Karpas-422 (cell line): Measurements from ENCODE around the gene ACTN1. TPM values are rescaled to one million over a fixed set of nuclear protein-coding genes. Genes with fewer than 3 reads are reported as not detected.
"Not testable (repeated sequence)": the region's sequence is repeated elsewhere in the genome, so short reads cannot be mapped to it uniquely, and the experiment has no call there.

Experiments used
- DNase-seq: peaks from one replicate; pipeline ENCODE4 v3.0.0-alpha.2; 2015
- H2AFZ ChIP-seq: fragments of 200-600 bp; sonication (generic); 2 replicates; pipeline ENCODE4 v1.6.1; 2014; ENCODE audit warnings: antibody characterized with exemption, low read length, mixed read lengths
- H3K27ac ChIP-seq: fragments of 200-600 bp; sonication (generic); 2 replicates; pipeline ENCODE4 v1.5.1; 2014; ENCODE audit warnings: mild to moderate bottlenecking, low read length, moderate library complexity
- H3K27me3 ChIP-seq: fragments of 200-600 bp; sonication (generic); 2 replicates; pipeline ENCODE4 v1.6.1; 2014; ENCODE audit warnings: low read length, mixed read lengths
- H3K36me3 ChIP-seq: fragments of 200-600 bp; sonication (generic); 2 replicates; pipeline ENCODE4 v1.6.1; 2014; ENCODE audit warnings: low read length, mixed read lengths; ENCODE audit not compliant: insufficient read depth
- H3K4me1 ChIP-seq: fragments of 200-600 bp; sonication (generic); 2 replicates; pipeline ENCODE4 v1.6.1; 2014; ENCODE audit warnings: mild to moderate bottlenecking, low read length, mixed read lengths
- H3K4me2 ChIP-seq: fragments of 200-600 bp; sonication (generic); 2 replicates; pipeline ENCODE4 v1.6.1; 2014; ENCODE audit warnings: low read length, low read depth, mild to moderate bottlenecking; ENCODE audit not compliant: poor library complexity, severe bottlenecking
- H3K4me3 ChIP-seq: fragments of 200-600 bp; sonication (generic); 2 replicates; pipeline ENCODE4 v1.5.1; 2014; ENCODE audit warnings: mild to moderate bottlenecking, antibody characterized with exemption, low read length, mixed read lengths
- H3K79me2 ChIP-seq: fragments of 200-600 bp; sonication (generic); 2 replicates; pipeline ENCODE4 v1.6.1; 2014; ENCODE audit warnings: mild to moderate bottlenecking, low read length, mixed read lengths
- H3K9ac ChIP-seq: fragments of 200-600 bp; sonication (generic); 2 replicates; pipeline ENCODE4 v1.6.0; 2014; ENCODE audit warnings: low read length
- H3K9me2 ChIP-seq: fragments of 200-600 bp; sonication (generic), shearing (Covaris generic); replicated peaks from 2 replicates; pipeline ENCODE4 v1.6.0; 2014; ENCODE audit warnings: mild to moderate bottlenecking, low read length, moderate library complexity; ENCODE audit not compliant: insufficient read depth
- H3K9me3 ChIP-seq: fragments of 300-700, 200-600 bp; sonication (generic); 2 replicates; pipeline ENCODE4 v1.6.1; 2014; ENCODE audit warnings: low read length, mixed read lengths
- H4K20me1 ChIP-seq: fragments of 200-600 bp; sonication (generic); 2 replicates; pipeline ENCODE4 v1.6.1; 2014; ENCODE audit warnings: mild to moderate bottlenecking, antibody characterized with exemption, low read length, low read depth; ENCODE audit not compliant: insufficient read depth
- total RNA-seq: library from RNA; depleted of rRNA; stranded (reverse); fragments of >200 nt; shearing (Covaris generic); gene quantifications from 2 replicates; pipeline ENCODE4 v1.2.3, GENCODE V29; 2014; ENCODE audit warnings: low replicate concordance; rRNA removed

The ACTN1 gene
- 1.1 TPM in 1 of 2 replicates, not detected in the other for total RNA-seq

GRCh38 chr14:68979021-68979721 lies at the start of gene ACTN1:
Gene ACTN1, minus strand, starts transcription at chr14:68979302. Its CDS starts 246 bp downstream, at chr14:68979056.
- Histone ChIP-seq H3K79me2 (no peaks in the 10 kb centered on the region), H3K4me1 (no peaks in the 10 kb centered on the region), H3K27ac (no peak within 1 kb of the TSS), H3K4me3 (peak within 1 kb of the TSS; percentile 51; the same call in 1 of the 2 replicates), H2AFZ (no peak within 1 kb of the TSS), H3K9me2 (no peaks in the 10 kb centered on the region), H3K27me3 (no peaks in the 10 kb centered on the region), H3K4me2 (peak within 1 kb of the TSS; percentile 55), H3K9me3 (no peaks in the 10 kb centered on the region), H4K20me1 (no peaks in the 10 kb centered on the region), H3K36me3 (no peaks in the 10 kb centered on the region), H3K9ac (no peak within 1 kb of the TSS)
- peak; percentile 47 for DNase-seq

- H3K9me3 ChIP-seq: no peaks in the 10 kb centered on the region
- DNase-seq: no peak
- no peak overlapping the region for H3K9ac ChIP-seq
These were observed 48.3 kb upstream of the ACTN1 start for GRCh38 chr14:69027242-69027913.

GRCh38 chr14:69023035-69023434 lies 43.9 kb upstream of the ACTN1 start:
- no peaks in the 10 kb centered on the region for H4K20me1 ChIP-seq
- no peak overlapping the region for H3K27ac ChIP-seq
- peak; percentile 27 for DNase-seq
- no peak overlapping the region for H3K4me3 ChIP-seq
- H3K27me3 ChIP-seq: no peaks in the 10 kb centered on the region
- no peaks in the 10 kb centered on the region for H3K9me2 ChIP-seq
- H2AFZ ChIP-seq: no peak overlapping the region
- no peaks in the 10 kb centered on the region for H3K9me3 ChIP-seq
- H3K4me2 ChIP-seq: no peak overlapping the region
- H3K9ac ChIP-seq: no peak overlapping the region
- H3K36me3 ChIP-seq: no peaks in the 10 kb centered on the region
- H3K79me2 ChIP-seq: no peaks in the 10 kb centered on the region
- no peaks in the 10 kb centered on the region for H3K4me1 ChIP-seq

More at GRCh38 chr14:69027242-69027913, 48.3 kb upstream of the ACTN1 start:
- no peak overlapping the region for H2AFZ ChIP-seq
- H3K27ac ChIP-seq: no peak overlapping the region
- H3K4me2 ChIP-seq: no peak overlapping the region
- no peaks in the 10 kb centered on the region for H3K79me2 ChIP-seq
- no peaks in the 10 kb centered on the region for H3K9me2 ChIP-seq
- no peaks in the 10 kb centered on the region for H4K20me1 ChIP-seq
- no peaks in the 10 kb centered on the region for H3K4me1 ChIP-seq
- no peaks in the 10 kb centered on the region for H3K36me3 ChIP-seq
- H3K4me3 ChIP-seq: no peak overlapping the region
- no peaks in the 10 kb centered on the region for H3K27me3 ChIP-seq

- not testable (repeated sequence) for H3K79me2 ChIP-seq, H3K27ac ChIP-seq, H3K4me1 ChIP-seq, H3K4me3 ChIP-seq, H4K20me1 ChIP-seq, H3K4me2 ChIP-seq, H3K27me3 ChIP-seq, H3K9me2 ChIP-seq, H3K9ac ChIP-seq, H3K36me3 ChIP-seq, H2AFZ ChIP-seq, H3K9me3 ChIP-seq
- DNase-seq: peak; percentile 36
These were observed 43.0 kb upstream of the ACTN1 start for GRCh38 chr14:69022093-69022492.

- H4K20me1 ChIP-seq: no peaks in the 10 kb centered on the region
- no peaks in the 10 kb centered on the region for H3K36me3 ChIP-seq
- H3K27me3 ChIP-seq: no peaks in the 10 kb centered on the region
- no peaks in the 10 kb centered on the region; the same call in 1 of the 2 replicates for H3K4me1 ChIP-seq
- no peaks in the 10 kb centered on the region for H3K79me2 ChIP-seq
- no peak for DNase-seq
- no peak overlapping the region for H3K4me2 ChIP-seq
- no peaks in the 10 kb centered on the region for H3K9me3 ChIP-seq
- no peak overlapping the region for H2AFZ ChIP-seq
- no peaks in the 10 kb centered on the region for H3K9me2 ChIP-seq
- H3K9ac ChIP-seq: no peak overlapping the region
- H3K27ac ChIP-seq: no peak overlapping the region
- no peak overlapping the region for H3K4me3 ChIP-seq
These were observed 38.6 kb upstream of the ACTN1 start for GRCh38 chr14:69017706-69018105.

GRCh38 chr14:69014829-69015259 lies 35.7 kb upstream of the ACTN1 start:
- no peaks in the 10 kb centered on the region for H3K9me2 ChIP-seq
- H3K9me3 ChIP-seq: no peaks in the 10 kb centered on the region
- no peaks in the 10 kb centered on the region for H3K27me3 ChIP-seq
- no peak for DNase-seq
- no peak overlapping the region for H3K9ac ChIP-seq
- no peak overlapping the region for H3K4me3 ChIP-seq
- H3K4me2 ChIP-seq: no peak overlapping the region
- no peak overlapping the region for H2AFZ ChIP-seq
- no peaks in the 10 kb centered on the region; the same call in 1 of the 2 replicates for H3K4me1 ChIP-seq
- H3K27ac ChIP-seq: no peak overlapping the region
- no peaks in the 10 kb centered on the region for H4K20me1 ChIP-seq
- H3K36me3 ChIP-seq: no peaks in the 10 kb centered on the region
- H3K79me2 ChIP-seq: no peaks in the 10 kb centered on the region

GRCh38 chr14:69013943-69014782 lies 35.1 kb upstream of the ACTN1 start:
- H2AFZ ChIP-seq: no peak overlapping the region
- no peaks in the 10 kb centered on the region for H3K79me2 ChIP-seq
- H3K9ac ChIP-seq: no peak overlapping the region
- no peaks in the 10 kb centered on the region for H3K9me2 ChIP-seq
- H3K27me3 ChIP-seq: no peaks in the 10 kb centered on the region
- no peaks in the 10 kb centered on the region for H3K9me3 ChIP-seq
- DNase-seq: peak; percentile 51
- H4K20me1 ChIP-seq: no peaks in the 10 kb centered on the region
- H3K27ac ChIP-seq: no peak overlapping the region
- no peaks in the 10 kb centered on the region for H3K36me3 ChIP-seq
- no peak overlapping the region for H3K4me2 ChIP-seq
- H3K4me3 ChIP-seq: no peak overlapping the region
- H3K4me1 ChIP-seq: no peaks in the 10 kb centered on the region; the same call in 1 of the 2 replicates
